ENCODE data around the gene DNAJA1.
"Not testable (repeated sequence)": the region's sequence is repeated elsewhere in the genome, so short reads cannot be mapped to it uniquely, and the experiment has no call there.

DNAJA1 gene

DNA sequence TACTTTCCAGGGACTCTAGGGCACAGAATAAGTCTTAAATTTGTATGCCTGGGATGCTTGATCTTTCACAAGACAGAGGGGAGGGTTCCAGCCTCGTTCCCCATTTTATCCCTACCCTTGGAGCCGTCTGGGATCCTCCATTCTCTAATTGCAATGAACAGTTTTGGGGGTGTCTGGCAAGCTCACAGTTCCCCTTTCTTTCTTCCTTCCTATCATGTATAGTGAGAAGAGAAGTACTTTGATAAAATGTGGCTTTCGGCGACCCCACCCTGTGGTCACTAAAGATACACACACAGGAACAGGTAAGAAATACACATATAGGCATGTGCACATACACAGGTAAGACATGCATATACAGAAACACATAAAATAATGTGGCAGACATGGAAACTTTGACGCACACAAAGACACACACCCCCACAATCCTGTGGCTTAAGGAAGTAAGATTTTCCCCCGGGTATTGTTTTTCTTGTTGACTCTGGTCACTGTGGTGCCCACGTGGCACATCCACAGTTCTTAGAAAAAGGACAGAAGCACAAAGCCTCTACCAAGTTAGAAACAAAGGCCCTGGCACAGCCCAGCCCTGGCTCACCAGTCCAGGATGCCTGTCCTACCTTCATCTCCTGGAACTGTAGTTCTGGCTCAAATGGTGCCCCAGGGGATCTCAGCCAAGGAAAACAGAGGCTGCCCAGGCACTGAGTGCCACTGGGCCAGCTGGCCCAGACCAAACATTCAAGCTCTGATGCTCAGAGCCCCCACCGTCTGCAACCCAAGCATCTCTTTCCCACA lies 57.7 kb downstream of the DNAJA1 start:
- no peak for DNase-seq

DNA sequence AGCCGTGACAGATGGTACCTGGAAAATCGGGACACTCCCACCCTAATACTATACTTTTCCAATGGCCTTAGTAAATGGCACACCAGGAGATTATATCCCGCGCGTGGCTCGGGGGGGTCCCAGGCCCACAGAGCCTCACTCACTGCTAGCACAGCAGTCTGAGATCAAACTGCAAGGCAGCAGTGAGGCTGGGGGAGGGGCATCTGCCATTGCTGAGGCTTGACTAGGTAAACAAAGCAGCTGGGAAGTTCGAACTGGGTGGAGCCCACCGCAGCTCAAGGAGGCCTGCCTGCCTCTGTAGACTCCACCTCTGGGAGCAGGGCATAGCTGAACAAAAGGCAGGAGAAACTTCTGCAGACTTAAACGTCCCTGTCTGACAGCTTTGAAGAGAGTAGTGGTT lies 60.6 kb downstream of the DNAJA1 start:
- not testable (repeated sequence) for DNase-seq
